Suprapubic skin (tissue), 4 donors: ENCODE measurements around the gene CHM.

ENCODE experiments used
- CTCF ChIP-seq, 2 donors: fragments of 200-600 bp in 1 of 2; fragments of 450-650 bp in 1 of 2; sonication (generic) in 1 of 2; IDR thresholded peaks; one replicate each; pipeline ENCODE4 v1.5.1; 2016 to 2019; ENCODE audit warnings: antibody characterized with exemption in 2 of 2, mild to moderate bottlenecking in 1 of 2, moderate library complexity in 1 of 2
- POLR2A ChIP-seq, 2 donors: fragments of 450-650 bp; IDR thresholded peaks; one replicate each; pipeline ENCODE4 v1.6.1; 2017; ENCODE audit warnings: antibody characterized with exemption in 2 of 2, mild to moderate bottlenecking in 2 of 2, moderate library complexity in 2 of 2
- POLR2AphosphoS5 ChIP-seq, 3 donors: sonication (generic); formaldehyde crosslinking; IDR thresholded peaks; one replicate each; pipeline ENCODE4 v1.6.1; 2017; ENCODE audit warnings: antibody characterized with exemption in 3 of 3

- TF ChIP-seq CTCF (IDR thresholded peaks at IDR 0.05), result no peak
- TF ChIP-seq POLR2A (IDR thresholded peaks at IDR 0.05), result no peak
- no peak for TF ChIP-seq POLR2AphosphoS5 (IDR thresholded peaks at IDR 0.05)
Measured at GRCh38 chrX:86021652-86022289, 25.6 kb downstream of the CHM start.
